GM12891 (cell line): ENCODE data around the gene MGAM2.

Source experiments
- DNase-seq: peaks from one replicate; pipeline ENCODE4 v3.0.0; 2011; ENCODE audit warnings: low spot score; ENCODE audit not compliant: insufficient read length
- FAIRE-seq: peaks from 2 replicates; lab custom pipeline; 2011; peaks lifted over from hg19 to GRCh38; lab: Jason Lieb, UNC
- PAX5 ChIP-seq: IDR thresholded peaks from 2 replicates; pipeline ENCODE4 v1.6.1; 2011; ENCODE audit warnings: low read length, moderate library complexity, mild to moderate bottlenecking; ENCODE audit not compliant: insufficient read depth, severe bottlenecking
- POLR2A ChIP-seq: IDR thresholded peaks from 2 replicates; pipeline ENCODE4 v1.6.1; 2011; ENCODE audit warnings: low read depth, low read length, control low read depth
- POLR2AphosphoS5 ChIP-seq: IDR thresholded peaks from 2 replicates; pipeline ENCODE4 v1.6.1; 2011; ENCODE audit warnings: low read depth, low read length, control low read depth
- POU2F2 ChIP-seq: IDR thresholded peaks from 2 replicates; pipeline ENCODE4 v1.6.1; 2011; ENCODE audit warnings: low read depth, mild to moderate bottlenecking, control low read depth, low read length, moderate library complexity
- SPI1 ChIP-seq: IDR thresholded peaks from 2 replicates; pipeline ENCODE4 v1.6.1; 2011; ENCODE audit warnings: low read depth, low read length, control low read depth
- TAF1 ChIP-seq: IDR thresholded peaks from 2 replicates; pipeline ENCODE4 v1.6.1; 2011; ENCODE audit warnings: low read depth, low read length, control low read depth

MGAM2 gene

DNA sequence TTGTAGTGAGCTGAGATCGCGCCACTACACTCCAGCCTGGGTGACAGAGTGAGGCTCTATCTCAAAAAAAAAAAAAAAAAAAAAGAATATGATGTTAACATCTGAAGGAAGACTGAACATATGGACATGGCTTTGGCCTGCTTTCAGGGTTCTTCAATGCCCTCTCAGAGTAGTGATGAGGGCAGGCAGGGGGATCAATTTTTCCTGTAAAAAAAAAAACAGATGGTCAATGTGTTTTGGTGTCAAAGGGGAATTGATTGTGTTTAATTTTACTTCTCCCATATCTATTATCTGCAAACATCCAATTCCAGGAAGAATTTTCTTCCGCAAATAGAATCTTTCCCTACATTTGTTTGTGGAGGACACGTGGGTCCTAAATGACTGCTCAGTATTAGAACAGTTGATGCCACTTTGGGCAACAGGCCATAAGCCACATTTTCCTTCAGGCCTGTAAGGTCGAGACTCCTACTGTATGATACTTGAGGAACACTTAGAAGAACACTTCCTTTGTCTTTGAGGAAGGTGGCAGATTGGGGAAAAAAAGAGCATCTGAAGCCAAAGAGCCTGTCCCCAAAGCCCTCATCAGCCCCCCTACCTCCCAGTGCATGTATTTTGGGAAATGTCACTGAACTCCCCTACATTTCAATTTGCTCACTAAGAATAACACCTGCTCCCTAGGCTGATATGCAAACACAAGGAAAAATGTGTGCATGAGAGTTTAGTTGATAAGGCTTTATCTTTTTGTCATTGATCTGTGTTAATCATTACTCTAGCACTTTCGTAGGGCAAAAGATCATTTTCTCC lies 28.3 kb downstream of the MGAM2 start:
- TF ChIP-seq POU2F2 (no peak), POLR2A (no peak), TAF1 (no peak), SPI1 (no peak), POLR2AphosphoS5 (no peak), PAX5 (no peak)
- DNase-seq, result no peak
- no peak for FAIRE-seq

DNA sequence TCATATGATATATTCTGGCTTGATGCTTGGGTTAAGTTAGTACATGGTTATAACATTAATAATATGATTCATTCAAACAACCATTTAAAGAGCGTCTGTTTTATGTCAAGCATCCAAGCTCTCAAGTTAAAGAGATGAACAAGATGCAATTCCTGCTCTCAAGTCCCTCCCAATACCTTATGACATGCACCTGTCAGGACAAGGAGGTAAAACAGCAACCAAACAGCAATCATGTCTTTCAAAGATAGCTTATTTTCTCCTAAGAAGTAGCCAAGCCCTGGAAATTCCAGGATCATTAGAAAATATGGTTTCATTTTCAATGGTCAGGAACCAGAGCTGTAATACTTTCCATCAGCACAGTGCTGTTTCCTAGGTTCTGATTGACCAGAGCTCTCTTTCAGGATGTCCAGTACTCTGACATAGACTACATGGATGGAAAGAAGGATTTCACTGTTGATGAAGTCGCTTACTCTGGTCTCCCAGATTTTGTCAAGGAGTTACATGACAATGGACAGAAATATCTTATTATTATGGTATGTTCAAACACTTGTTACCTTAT lies 29.0 kb downstream of the MGAM2 start:
- DNase-seq, result no peak
- FAIRE-seq, result no peak
- TF ChIP-seq PAX5 (no peak), SPI1 (no peak), TAF1 (no peak), POLR2AphosphoS5 (no peak), POLR2A (no peak), POU2F2 (no peak)

DNA sequence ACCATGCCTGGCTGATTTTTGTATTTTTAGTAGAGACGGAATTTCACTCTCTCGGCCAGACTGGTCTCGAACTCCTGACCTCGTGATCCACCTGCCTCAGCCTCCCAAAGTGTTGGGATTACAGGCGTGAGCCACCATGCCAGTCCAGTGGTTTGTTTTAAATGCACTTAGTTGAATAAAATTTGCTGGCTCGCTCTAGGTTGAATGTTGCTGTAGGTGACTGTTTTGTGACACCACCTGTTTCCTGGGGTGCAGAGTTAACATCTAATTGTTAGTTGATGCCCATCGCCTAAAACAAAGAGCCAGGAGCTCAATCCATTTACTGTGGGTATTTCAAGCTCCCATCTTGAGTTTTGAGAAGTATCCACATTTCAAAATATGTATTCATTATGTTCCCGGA lies 31.2 kb downstream of the MGAM2 start:
- DNase-seq, result no peak
- FAIRE-seq, result no peak
- no peak for TF ChIP-seq POLR2AphosphoS5
- no peak for TF ChIP-seq TAF1
- TF ChIP-seq SPI1, result no peak
- no peak for TF ChIP-seq POU2F2

DNA sequence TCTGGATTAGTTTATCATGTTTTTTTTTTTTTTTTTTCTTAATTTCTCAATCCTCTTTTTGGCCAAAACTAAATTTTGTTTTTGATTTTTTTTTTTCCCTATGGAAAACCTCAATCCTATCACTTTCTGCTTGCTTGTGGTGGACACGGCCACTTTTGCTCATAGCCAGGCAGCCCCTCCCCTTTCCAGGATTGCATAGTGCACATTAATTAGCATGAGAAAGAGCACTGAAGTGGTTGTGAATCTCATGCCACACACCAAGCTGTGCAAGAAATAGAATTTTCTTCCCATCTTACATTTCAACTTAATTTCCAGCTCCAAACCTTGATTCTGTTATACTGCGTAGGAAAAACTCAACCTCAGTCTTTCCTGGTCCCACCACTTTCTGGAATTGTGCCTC lies 34.6 kb downstream of the MGAM2 start:
- no peak for FAIRE-seq
- TF ChIP-seq PAX5 (no peak), TAF1 (no peak), POLR2AphosphoS5 (no peak), POU2F2 (no peak), SPI1 (no peak), POLR2A (no peak)
- no peak for DNase-seq

DNA sequence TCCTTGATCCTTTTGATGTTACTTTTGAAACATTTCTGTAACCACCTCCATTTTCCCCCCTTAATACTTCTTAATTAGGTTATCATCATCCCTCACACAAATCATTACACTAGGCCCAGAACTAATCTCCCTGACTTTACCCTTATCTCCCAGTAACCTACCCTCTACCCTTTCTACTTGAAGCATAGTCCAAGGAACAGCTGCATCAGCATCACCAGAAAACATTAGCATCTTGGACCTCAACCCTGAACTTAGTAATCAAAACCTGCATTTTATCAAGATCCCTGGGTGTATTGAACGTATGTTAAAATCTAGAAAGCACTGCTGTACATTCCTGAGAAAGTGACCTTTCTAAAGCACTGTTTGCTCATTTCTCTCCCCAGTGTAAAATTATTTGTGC lies 38.8 kb downstream of the MGAM2 start:
- no peak for FAIRE-seq
- TF ChIP-seq PAX5 (no peak), SPI1 (no peak)
- no peak for DNase-seq

DNA sequence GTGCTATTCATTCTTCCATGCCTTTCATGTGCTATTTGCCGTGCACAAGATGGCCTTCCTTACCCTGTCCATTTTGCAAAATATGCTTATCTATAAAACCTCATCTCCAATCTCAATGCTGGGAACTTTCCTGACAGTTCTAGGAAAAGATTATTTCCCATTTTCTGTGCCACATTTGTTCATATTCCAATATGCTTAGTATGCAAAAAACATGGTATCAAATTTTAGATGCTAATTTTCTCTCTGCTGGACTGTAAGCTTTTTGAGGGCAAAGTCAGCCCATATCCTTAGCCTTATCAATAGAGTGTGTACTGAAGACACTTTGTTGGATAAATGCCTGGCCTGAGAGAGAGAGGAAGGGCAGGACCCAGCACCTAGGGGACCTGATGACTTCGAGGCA lies 39.4 kb downstream of the MGAM2 start:
- no peak for DNase-seq
- TF ChIP-seq SPI1, result no peak
- TF ChIP-seq PAX5, result no peak
- TF ChIP-seq TAF1, result no peak
- TF ChIP-seq POU2F2, result no peak
- no peak for TF ChIP-seq POLR2A
- no peak for TF ChIP-seq POLR2AphosphoS5
- FAIRE-seq, result no peak

DNA sequence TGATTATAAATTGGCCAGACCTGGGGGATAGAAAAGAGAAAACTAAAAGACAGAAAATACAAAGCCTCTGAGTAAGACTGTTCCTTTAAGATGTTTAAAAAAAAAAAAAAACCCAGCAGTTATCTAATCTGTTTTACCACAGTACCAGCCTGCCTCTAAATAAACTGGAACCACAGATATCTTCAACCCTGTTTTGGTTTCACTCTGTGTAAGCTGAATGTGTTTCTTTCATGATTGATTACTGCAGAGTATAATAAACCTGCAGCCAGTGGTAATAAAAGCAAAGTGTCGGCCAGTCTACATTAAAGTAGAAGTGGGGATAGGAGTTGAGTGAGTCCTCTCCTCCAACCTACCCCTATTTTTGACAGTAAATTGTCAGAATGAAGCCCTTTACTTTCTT lies 40.6 kb downstream of the MGAM2 start:
- no peak for FAIRE-seq
- TF ChIP-seq POLR2A (no peak), PAX5 (no peak), POU2F2 (no peak)

DNA sequence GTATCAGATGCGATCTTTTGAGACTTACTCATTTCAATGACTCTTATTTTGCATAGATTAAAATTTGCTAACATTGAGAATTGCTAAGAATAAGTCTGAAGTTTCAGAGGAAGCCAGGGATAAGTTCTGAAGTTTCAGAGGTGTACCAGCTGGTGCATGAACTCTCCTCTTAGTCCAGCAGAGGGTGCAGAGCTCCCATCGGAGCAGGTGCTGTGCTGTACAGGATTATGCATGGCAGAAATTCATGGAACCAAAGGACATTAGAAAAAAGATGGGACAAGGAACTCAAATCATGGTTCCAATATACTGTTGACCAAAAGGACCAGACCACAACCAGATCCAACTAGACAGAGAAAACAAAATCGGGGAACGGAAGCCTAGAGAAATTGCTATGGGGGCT lies 41.9 kb downstream of the MGAM2 start:
- no peak for DNase-seq
- TF ChIP-seq POLR2A, result no peak
- no peak for TF ChIP-seq POU2F2
- no peak for FAIRE-seq

More for the DNA sequence above, 40.6 kb downstream of the MGAM2 start:
- no peak for DNase-seq

DNA sequence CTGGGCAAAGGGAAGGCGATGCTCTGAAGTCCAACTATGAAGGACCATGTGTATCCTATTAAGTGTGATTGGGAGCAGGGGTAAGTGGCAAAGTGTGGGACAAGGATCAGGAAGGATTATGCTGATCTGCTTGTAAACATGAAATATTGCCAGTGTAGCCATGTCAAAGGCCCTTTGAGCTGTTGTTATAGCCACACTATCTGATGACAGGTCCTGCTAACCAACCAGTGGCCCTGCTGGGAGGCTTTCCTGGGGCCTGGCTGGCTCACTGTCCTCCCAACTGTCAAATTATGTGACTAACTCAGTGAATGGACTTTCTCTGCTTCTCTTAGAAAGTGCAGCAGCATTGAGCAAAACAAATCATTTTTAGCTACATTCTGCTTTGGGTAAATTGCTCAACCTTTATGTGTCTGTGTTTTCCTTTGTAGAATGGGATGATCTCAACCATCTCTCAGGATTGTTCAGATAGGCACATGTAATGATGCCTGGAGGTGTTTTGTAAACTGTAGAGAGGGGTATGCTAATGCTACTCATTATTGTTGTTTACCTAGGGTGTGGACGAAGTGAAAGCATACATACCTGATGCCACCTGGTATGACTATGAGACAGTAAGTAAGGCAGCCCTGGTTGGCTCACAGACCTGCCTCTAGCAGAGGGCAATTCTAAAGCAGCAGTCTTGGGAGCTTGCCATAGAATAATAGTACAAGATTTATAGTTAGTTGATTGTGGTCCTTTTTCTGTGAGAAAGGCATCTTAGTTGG lies 47.4 kb downstream of the MGAM2 start:
- DNase-seq (no peak), FAIRE-seq (no peak)
- TF ChIP-seq PAX5, result no peak
- TF ChIP-seq POLR2AphosphoS5, result no peak
- no peak for TF ChIP-seq TAF1

DNA sequence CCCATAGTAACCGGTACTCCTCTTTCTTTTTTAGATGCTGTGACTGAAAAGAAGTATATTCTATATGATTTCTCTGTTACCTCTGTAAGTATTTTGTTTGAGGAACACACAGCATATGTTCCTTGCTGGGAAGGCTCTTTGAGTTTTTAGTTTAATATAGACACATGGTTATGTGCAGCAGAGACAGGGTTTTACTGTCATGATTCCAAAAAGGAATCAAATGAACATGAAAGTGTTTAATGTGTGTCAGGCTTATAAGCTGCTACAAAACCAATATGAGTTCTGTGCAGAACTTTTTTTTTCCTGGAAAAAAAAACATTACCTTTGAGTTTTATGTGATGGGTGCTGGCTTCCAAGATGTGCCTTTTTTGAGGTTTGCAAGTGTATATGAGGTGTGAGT lies 50.4 kb downstream of the MGAM2 start:
- FAIRE-seq (no peak), DNase-seq (no peak)
- no peak for TF ChIP-seq TAF1
- no peak for TF ChIP-seq PAX5
- TF ChIP-seq SPI1, result no peak
- no peak for TF ChIP-seq POU2F2
- no peak for TF ChIP-seq POLR2AphosphoS5
- no peak for TF ChIP-seq POLR2A
